GM18505 (cell line): Measurements from ENCODE around the gene DLGAP1.
"Not testable (repeated sequence)": the region's sequence is repeated elsewhere in the genome, so short reads cannot be mapped to it uniquely, and the experiment has no call there.

Experiments
- ATAC-seq: cut with Tn5 transposase; IDR thresholded peaks from one replicate; pipeline ENCODE4 v1.9.1; 2021; ENCODE audit not compliant: unreplicated experiment
- POLR2A ChIP-seq: IDR thresholded peaks from 4 replicates; pipeline ENCODE4 v1.6.1; 2011; ENCODE audit warnings: borderline replicate concordance; ENCODE audit not compliant: insufficient read depth, insufficient read length; ENCODE audit errors: extremely low read depth

DLGAP1 gene

DNA sequence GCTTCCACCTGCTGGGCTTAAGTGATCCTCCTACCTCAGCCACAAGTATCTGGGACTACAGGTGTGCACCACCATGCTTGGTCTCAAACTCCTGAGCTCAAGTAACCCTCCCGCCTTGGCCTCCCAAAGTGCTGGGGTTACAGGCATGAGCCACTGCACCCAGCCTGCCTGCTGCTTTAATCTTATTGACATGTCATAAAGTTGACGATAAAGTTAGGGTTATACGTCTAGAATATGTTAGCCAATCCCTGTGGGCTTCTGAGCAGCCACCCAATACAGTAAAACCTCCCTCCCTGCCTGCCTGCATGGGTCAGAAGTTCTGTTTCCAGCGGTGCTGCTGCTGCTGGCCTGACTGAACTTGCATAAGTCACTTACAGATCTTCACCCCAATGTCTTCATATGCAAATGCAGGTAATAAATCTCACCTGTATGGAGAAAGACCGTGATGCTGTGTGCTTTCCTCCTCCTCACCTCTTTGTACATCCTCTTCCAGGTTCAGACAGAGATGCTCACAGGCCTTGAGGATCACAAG lies 975.1 kb downstream of the DLGAP1 start:
- TF ChIP-seq POLR2A, result no peak
- no peak for ATAC-seq

DNA sequence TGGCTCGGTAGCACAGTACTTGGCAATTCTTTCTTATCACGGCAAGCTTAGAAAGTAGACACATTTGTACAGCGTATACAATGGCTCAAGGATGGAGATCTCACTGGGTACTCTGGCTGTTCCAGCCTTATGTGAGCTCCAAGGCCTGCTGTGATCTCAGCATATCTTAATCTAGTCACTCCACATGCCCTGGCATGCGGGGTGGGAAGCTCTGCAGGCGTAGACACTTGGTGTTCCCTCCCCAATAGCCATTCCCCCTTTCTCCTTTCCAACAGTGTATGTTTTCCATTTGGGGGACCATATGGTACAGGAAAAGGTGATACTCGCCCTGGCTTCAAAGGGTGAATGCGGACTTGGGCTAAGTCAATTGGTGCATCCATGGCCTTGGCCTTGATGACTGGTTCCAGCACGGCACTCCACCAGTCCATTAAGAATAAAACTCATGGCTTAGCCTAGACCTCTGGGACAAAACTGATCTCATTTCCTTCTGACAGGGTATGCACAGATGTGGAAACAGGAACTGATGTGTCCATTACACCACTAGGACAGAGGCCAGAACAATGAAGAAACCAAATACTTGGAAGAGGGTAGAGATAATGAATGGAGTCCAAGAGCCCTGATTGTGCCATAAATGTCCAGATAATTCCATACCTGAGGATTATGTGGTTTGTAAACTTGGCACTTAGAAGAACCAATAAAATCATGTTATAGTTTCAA lies 976.7 kb downstream of the DLGAP1 start:
- no peak for TF ChIP-seq POLR2A
- ATAC-seq, result no peak

DNA sequence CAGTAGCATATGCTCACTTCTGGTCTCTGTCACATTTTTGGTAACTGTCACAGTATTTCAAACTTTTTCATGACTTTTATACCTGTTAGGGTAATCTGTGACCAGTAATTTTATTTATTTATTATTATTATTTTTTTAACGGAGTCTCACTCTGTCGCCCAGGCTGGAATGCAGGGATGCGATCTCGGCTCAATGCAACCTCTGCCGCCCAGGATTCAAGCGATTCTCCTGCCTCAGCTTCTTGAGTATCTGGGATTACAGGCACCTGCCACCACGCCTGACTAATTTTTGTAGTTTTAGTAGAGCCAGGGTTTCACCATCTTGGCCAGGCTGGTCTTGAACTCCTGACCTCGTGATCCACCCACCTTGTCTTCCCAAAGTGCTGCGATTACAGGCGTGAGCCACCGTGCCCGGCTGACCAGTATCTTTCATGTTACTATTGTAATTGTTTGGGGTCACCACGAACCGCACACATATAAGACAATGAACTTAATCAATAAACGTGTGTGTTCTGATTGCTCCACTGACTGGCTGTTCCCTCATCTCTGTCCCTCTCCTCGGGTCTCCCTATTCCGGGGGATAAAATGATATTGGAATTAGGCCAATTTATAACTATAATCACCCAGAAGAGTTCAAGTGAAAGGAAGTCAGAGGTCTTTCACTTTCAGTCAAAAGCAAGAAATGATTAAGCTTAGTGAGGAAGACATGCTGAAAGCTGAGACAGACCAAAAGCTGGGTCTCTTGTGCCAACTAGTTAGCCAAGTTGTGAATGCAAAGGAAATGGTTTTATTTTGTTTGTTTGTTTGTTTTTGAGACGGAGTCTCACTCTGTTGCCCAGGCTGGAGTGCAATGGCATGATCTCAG lies 982.2 kb downstream of the DLGAP1 start:
- TF ChIP-seq POLR2A, result no peak
- peak; percentile 80 for ATAC-seq

- not testable (repeated sequence) for ATAC-seq
Measured at GRCh38 chr18:3472121-3472520, 983.0 kb downstream of the DLGAP1 start.

DNA sequence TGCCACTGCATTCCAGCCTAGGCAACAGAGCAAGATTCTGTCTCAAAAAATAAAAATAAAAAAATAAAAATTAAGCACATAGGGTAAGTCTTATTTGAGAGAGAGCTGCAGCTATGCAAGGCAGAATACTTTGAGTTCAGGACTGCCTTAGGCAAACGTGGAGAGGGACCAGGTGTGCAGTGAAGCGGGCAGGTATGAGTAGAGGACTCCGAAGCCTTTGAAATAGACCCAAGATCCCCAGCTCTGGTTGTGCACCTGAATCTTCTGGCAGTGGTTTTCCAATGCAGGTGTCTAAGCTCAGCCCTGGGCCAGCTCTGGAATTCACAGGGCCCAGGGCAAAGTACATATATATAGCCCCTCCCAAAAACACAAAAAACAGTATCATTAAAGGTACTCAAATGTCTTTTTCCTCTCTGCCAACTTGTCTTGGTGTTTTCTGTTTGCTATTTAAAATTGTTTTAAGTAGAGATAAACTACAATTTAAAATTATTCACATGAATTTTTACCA lies 983.9 kb downstream of the DLGAP1 start:
- no peak for TF ChIP-seq POLR2A
- no peak for ATAC-seq

DNA sequence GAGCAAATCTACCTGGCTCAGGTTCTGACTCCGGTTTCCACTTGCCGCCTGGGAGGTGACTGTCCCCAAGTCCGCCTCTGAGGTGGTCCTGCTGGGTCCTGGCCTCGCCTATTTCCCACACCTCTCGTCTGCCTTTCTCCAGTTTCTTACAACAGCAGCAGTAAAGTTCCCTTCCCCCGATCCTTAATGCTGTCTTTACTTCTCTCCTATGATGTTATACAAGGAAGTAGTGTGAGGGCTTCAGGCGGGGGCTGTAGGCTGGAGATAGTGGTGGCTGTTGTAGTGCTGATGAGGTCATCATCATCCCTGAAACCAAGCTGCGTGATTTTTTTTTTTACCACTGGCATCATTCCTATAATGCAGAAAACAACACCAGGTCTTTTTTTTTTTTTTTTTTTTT lies 986.3 kb downstream of the DLGAP1 start:
- TF ChIP-seq POLR2A, result no peak
- no peak for ATAC-seq

DNA sequence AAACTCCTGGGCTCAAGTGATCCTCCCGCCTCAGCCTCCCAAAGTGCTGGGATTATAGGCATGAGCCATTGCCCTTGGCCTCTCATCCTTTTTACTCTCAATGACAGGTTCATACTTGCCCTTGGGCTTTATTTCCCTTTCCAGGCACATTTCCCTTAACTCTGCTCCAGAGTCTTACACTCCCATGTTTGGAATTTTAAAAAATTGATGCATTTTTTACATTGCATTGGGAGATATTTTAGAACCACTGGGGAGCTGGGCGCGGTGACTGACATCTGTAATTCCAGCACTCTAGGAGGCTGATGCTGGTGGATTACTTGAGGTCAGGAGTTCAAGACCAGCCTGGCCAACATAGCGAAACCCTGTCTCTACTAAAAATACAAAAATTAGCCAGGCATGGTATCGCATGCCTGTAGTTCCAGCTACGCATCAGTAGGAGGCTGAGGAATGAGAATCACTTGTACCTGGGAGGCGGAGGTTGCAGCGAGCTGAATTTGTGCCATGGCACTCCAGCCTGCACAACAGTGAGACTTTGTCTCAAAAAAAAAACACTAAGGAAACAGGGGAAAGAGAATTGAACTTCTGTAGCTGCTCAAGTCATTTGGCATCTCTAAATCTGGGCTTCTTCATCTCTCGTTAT lies 986.9 kb downstream of the DLGAP1 start:
- TF ChIP-seq POLR2A, result no peak
- no peak for ATAC-seq

- ATAC-seq, result no peak
- no peak for TF ChIP-seq POLR2A
Measured at GRCh38 chr18:3466872-3467271, 988.2 kb downstream of the DLGAP1 start.

DNA sequence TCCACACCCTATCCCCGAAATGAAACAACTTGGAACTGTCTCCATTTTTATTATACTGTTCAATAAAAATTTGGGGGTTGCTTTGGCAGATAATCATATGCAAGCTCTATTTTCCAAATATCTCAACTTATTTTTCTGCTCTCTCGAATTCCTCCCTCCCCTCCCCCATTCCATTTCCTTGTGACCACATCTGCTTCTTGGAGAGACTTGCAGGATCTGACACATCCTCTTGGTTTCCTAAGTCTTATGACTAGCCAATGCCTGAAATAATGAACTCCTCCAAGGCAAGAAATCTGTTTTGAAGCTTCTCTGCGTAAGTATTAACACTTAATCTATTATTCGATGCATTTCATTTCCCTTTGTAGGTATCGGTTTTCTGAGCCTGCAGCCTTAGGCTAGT lies 989.1 kb downstream of the DLGAP1 start:
- TF ChIP-seq POLR2A, result no peak
- ATAC-seq, result no peak

DNA sequence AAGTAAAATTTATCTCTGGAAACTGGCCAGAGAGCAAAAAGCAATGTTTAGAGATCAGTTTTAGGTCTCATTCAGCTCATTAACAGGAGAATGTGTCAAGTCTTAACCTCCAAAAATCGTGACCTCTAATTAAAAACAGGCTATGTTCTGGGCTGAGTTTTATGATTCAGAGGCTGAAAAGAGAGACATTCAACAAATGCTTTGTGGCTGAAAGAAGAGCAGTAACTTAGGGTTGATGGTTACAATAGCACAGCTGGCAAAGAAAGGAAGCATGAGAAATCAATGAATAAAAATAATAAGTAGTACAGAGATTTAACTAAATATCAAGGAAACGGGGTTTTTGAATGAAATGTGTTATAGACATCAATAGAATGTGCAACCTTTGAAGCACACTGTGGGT lies 992.1 kb downstream of the DLGAP1 start:
- ATAC-seq, result no peak
- TF ChIP-seq POLR2A, result no peak

- no peak for TF ChIP-seq POLR2A
- no peak for ATAC-seq
Measured at GRCh38 chr18:3461704-3462103, 993.4 kb downstream of the DLGAP1 start.

- no peak for ATAC-seq
- no peak for TF ChIP-seq POLR2A
Measured at GRCh38 chr18:3460823-3461398, 994.2 kb downstream of the DLGAP1 start.
